Measurements from ENCODE around the gene BGLAP. TPM values are rescaled to one million over a fixed set of nuclear protein-coding genes. Genes with fewer than 3 reads are reported as not detected.

The BGLAP gene
- total RNA-seq, 1 experiment from 2014 or later = 2.4 TPM

- POLR2A ChIA-PET (ENCODE audit: low non-redundant PET) = no interaction called here
- no TSS peak for BruUV-seq (replicated peaks)
- CTCF ChIA-PET = no interaction called here
- TF ChIP-seq EZH2 (IDR thresholded peaks at IDR 0.05; ENCODE audit: borderline replicate concordance, low read depth, low read length, poor library complexity, severe bottlenecking) (no peak), CTCF (conservative IDR thresholded peaks at IDR 0.05; ENCODE audit: low read depth, low read length) (no peak)
- Histone ChIP-seq H3K36me3 (ENCODE audit: insufficient read depth, low read length, poor library complexity, severe bottlenecking) (peaks cover 37% of the 10 kb centered on the region), H3K27me3 (replicated peaks; ENCODE audit: insufficient read depth, low read depth, low read length, poor library complexity) (no peaks in the 10 kb centered on the region), H3K4me1 (ENCODE audit: insufficient read depth, low read length, poor library complexity, severe bottlenecking) (peaks cover 6% of the 10 kb centered on the region), H3K9me3 (ENCODE audit: low read depth, low read length, poor library complexity, severe bottlenecking) (no peaks in the 10 kb centered on the region), H3K4me3 (ENCODE audit: low read depth, low read length, poor library complexity, severe bottlenecking) (no peak overlapping the region), H3K27ac (ENCODE audit: low read depth, low read length, poor library complexity, severe bottlenecking) (no peak overlapping the region)
- intact Hi-C loops (cut with micrococcal nuclease; ENCODE audit: unreplicated experiment) = no loop called here
- DNase-seq (ENCODE audit: low spot score) = no peak
Observed at GRCh38 chr1:156248323-156248683, 6.3 kb downstream of the BGLAP start.

GRCh38 chr1:156249593-156249992, 7.6 kb downstream of the BGLAP start:
- BruUV-seq (replicated peaks) = no TSS peak
- POLR2A ChIA-PET (ENCODE audit: low non-redundant PET) = no interaction called here
- H3K4me1 ChIP-seq (ENCODE audit: insufficient read depth, low read length, poor library complexity, severe bottlenecking) = peaks cover 6% of the 10 kb centered on the region
- TF ChIP-seq CTCF (conservative IDR thresholded peaks at IDR 0.05; ENCODE audit: low read depth, low read length) (no peak), EZH2 (IDR thresholded peaks at IDR 0.05; ENCODE audit: borderline replicate concordance, low read depth, low read length, poor library complexity, severe bottlenecking) (no peak)
- peaks cover 45% of the 10 kb centered on the region for H3K36me3 ChIP-seq (ENCODE audit: insufficient read depth, low read length, poor library complexity, severe bottlenecking)
- H3K27me3 ChIP-seq (replicated peaks; ENCODE audit: insufficient read depth, low read depth, low read length, poor library complexity) = no peaks in the 10 kb centered on the region
- no peaks in the 10 kb centered on the region for H3K9me3 ChIP-seq (ENCODE audit: low read depth, low read length, poor library complexity, severe bottlenecking)
- CTCF ChIA-PET = no interaction called here
- no peak overlapping the region for H3K4me3 ChIP-seq (ENCODE audit: low read depth, low read length, poor library complexity, severe bottlenecking)
- H3K27ac ChIP-seq (ENCODE audit: low read depth, low read length, poor library complexity, severe bottlenecking) = no peak overlapping the region
- no peak for DNase-seq (ENCODE audit: low spot score)
- intact Hi-C loops (cut with micrococcal nuclease; ENCODE audit: unreplicated experiment) = no loop called here

- H3K36me3 ChIP-seq (ENCODE audit: insufficient read depth, low read length, poor library complexity, severe bottlenecking) = peaks cover 53% of the 10 kb centered on the region
- POLR2A ChIA-PET (ENCODE audit: low non-redundant PET) = no interaction called here
- TF ChIP-seq EZH2 (IDR thresholded peaks at IDR 0.05; ENCODE audit: borderline replicate concordance, low read depth, low read length, poor library complexity, severe bottlenecking) (no peak), CTCF (conservative IDR thresholded peaks at IDR 0.05; ENCODE audit: low read depth, low read length) (no peak)
- intact Hi-C loops (cut with micrococcal nuclease; ENCODE audit: unreplicated experiment) = no loop called here
- no peak overlapping the region for H3K4me3 ChIP-seq (ENCODE audit: low read depth, low read length, poor library complexity, severe bottlenecking)
- no peaks in the 10 kb centered on the region for H3K4me1 ChIP-seq (ENCODE audit: insufficient read depth, low read length, poor library complexity, severe bottlenecking)
- no peak overlapping the region for H3K27ac ChIP-seq (ENCODE audit: low read depth, low read length, poor library complexity, severe bottlenecking)
- BruUV-seq (replicated peaks) = no TSS peak
- CTCF ChIA-PET = no interaction called here
- H3K9me3 ChIP-seq (ENCODE audit: low read depth, low read length, poor library complexity, severe bottlenecking) = no peaks in the 10 kb centered on the region
- no peak for DNase-seq (ENCODE audit: low spot score)
- no peaks in the 10 kb centered on the region for H3K27me3 ChIP-seq (replicated peaks; ENCODE audit: insufficient read depth, low read depth, low read length, poor library complexity)
Observed at GRCh38 chr1:156251527-156251926, 9.5 kb downstream of the BGLAP start.
